DND-41 (cell line): ENCODE results near the gene PROK2.

Experiments used
- ATAC-seq: fragments of 200-7000 bp; cut with Tn5 transposase; 3 replicates; pipeline ENCODE4 v1.9.1; 2021; ENCODE audit warnings: low read depth; ENCODE audit not compliant: insufficient read depth
- DNase-seq: peaks from one replicate; pipeline ENCODE4 v3.0.0-alpha.2; 2020
- H2AFZ ChIP-seq: 2 replicates; pipeline ENCODE4 v1.6.0; 2012; ENCODE audit warnings: low read depth, low read length
- H3K27ac ChIP-seq: 2 replicates; pipeline ENCODE4 v1.5.1; 2012; ENCODE audit warnings: low read length, inconsistent platforms
- H3K27me3 ChIP-seq: fragments of 200-600 bp; sonication (generic); 2 replicates; pipeline ENCODE4 v1.6.0; 2012; ENCODE audit warnings: low read length, mild to moderate bottlenecking, inconsistent platforms; ENCODE audit not compliant: insufficient read depth, poor library complexity
- H3K36me3 ChIP-seq: 2 replicates; pipeline ENCODE4 v1.5.1; 2012; ENCODE audit warnings: low read length, inconsistent platforms; ENCODE audit not compliant: insufficient read depth
- H3K4me1 ChIP-seq: 2 replicates; pipeline ENCODE4 v1.5.1; 2012; ENCODE audit warnings: mild to moderate bottlenecking, low read length; ENCODE audit not compliant: insufficient read depth
- H3K4me2 ChIP-seq: 2 replicates; pipeline ENCODE4 v1.6.0; 2012; ENCODE audit warnings: mild to moderate bottlenecking, moderate library complexity, low read length, inconsistent platforms; ENCODE audit not compliant: insufficient read depth
- H3K4me3 ChIP-seq, 2 experiments: fragments of 200-600 bp in 1 of 2; shearing (Covaris generic) in 1 of 2; 2 replicates each; pipeline ENCODE4 v1.5.1; 2012 to 2016; ENCODE audit warnings: inconsistent platforms in 2 of 2, low read length in 2 of 2, mild to moderate bottlenecking in 2 of 2, low read depth in 1 of 2, moderate library complexity in 1 of 2
- H3K79me2 ChIP-seq: 2 replicates; pipeline ENCODE4 v1.6.0; 2012; ENCODE audit warnings: low read length, inconsistent platforms; ENCODE audit not compliant: insufficient read depth
- H3K9ac ChIP-seq: 2 replicates; pipeline ENCODE4 v1.6.0; 2012; ENCODE audit warnings: low read depth, mild to moderate bottlenecking, inconsistent platforms, low read length, moderate library complexity
- H3K9me3 ChIP-seq: 2 replicates; pipeline ENCODE4 v1.5.1; 2012; ENCODE audit warnings: low read length, moderate library complexity, mild to moderate bottlenecking, inconsistent platforms; ENCODE audit not compliant: insufficient read depth, severe bottlenecking
- H4K20me1 ChIP-seq: 2 replicates; pipeline ENCODE4 v1.6.0; 2012; ENCODE audit warnings: low read length; ENCODE audit not compliant: insufficient read depth
- EZH2 ChIP-seq: IDR thresholded peaks from 3 replicates; pipeline ENCODE4 v1.6.1; 2012; ENCODE audit warnings: borderline replicate concordance, low read depth, mild to moderate bottlenecking, moderate library complexity, low read length, inconsistent platforms; ENCODE audit not compliant: severe bottlenecking
- TF ChIP-seq, protein P1 (sequence below): IDR thresholded peaks from 2 replicates; pipeline ENCODE4 v1.5.1; 2012; ENCODE audit warnings: borderline replicate concordance, low read length, moderate library complexity, mild to moderate bottlenecking; ENCODE audit not compliant: poor library complexity, severe bottlenecking; ENCODE audit errors: extremely low read depth

PROK2 gene

DNA sequence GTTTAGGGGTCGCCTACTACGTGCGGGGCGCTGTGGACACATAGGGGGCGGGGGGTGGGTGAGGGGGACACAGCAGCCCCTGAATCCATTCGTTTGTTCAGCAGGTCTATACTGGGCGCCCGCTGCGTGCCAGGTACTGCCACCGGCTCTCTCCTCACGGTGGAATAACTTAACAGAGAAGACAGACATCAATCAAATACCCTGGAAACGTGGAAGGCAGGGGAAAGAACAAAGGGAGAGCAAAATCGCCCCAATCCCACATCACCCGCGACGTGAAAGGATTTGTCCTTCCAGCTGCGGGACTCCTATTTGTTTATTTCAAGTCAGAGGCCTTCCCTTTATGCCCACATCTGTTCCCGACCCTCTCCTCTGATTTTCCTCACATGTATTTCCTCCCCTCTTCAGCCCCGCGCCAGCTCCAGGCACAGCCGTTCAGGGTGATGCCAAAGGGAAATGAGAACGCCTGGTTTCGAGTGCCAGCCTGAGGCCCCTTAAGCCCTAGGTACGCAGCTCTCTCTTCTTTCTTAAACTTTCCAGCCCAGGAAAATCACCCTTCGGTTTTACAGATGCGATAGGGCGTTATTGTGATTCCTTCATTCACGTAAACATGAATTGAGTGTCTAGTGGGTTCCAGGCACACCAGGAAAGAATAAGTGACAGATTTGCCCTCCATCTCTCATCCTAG, 726 bp upstream of the PROK2 start:
- Histone ChIP-seq H2AFZ (no peak overlapping the region), H3K9ac (no peak overlapping the region), H3K4me2 (no peak overlapping the region), H4K20me1 (no peaks in the 10 kb centered on the region), H3K79me2 (no peaks in the 10 kb centered on the region), H3K4me1 (0 out of 2 replicates have a peak, but pooled peaks cover under 1% of the 10 kb centered on the region), H3K9me3 (no peaks in the 10 kb centered on the region), H3K27ac (no peak overlapping the region), H3K27me3 (no peaks in the 10 kb centered on the region), H3K36me3 (no peaks in the 10 kb centered on the region), H3K4me3 (no peak overlapping the region)
- TF ChIP-seq EZH2 = no peak
- TF ChIP-seq, protein P1, sequence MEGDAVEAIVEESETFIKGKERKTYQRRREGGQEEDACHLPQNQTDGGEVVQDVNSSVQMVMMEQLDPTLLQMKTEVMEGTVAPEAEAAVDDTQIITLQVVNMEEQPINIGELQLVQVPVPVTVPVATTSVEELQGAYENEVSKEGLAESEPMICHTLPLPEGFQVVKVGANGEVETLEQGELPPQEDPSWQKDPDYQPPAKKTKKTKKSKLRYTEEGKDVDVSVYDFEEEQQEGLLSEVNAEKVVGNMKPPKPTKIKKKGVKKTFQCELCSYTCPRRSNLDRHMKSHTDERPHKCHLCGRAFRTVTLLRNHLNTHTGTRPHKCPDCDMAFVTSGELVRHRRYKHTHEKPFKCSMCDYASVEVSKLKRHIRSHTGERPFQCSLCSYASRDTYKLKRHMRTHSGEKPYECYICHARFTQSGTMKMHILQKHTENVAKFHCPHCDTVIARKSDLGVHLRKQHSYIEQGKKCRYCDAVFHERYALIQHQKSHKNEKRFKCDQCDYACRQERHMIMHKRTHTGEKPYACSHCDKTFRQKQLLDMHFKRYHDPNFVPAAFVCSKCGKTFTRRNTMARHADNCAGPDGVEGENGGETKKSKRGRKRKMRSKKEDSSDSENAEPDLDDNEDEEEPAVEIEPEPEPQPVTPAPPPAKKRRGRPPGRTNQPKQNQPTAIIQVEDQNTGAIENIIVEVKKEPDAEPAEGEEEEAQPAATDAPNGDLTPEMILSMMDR = no peak
- ATAC-seq (no peak), DNase-seq (no peak)

DNA sequence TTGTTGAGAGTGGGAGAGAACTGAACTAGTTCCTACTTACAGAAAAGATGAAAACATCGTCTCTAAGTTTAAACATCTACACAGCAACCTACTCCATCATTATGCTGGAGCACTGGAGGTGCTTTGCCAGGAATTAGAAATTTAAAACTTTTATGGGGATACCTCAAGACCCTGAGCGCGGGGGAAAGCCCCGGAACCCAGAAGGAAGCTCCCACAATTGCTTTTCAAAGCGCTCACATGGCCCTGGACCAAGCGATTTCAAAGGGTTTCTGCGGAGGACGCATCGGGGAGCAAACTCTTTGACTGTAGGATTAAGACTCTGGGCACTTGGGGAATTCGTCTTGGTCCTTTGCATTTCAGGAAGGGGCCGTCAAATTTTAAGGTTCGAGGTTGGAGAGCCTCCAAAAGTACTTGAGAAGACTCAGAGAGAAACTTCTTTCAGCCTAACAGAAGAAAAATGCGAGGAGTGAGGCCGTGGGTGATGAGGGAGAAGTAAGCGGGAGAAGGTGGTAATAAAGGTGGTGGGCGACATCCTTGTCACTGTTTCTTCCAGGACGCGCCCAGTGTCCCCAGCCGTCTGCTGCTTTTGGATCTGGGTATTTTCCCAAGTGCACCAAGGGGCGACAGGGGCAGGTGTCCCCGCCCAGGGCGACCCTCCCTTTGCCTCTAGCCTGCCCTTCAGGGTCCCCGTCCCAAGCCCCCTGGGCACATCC, 591 bp downstream of the PROK2 start:
- H3K9me3 ChIP-seq = no peaks in the 10 kb centered on the region
- no peak overlapping the region for H3K9ac ChIP-seq
- H2AFZ ChIP-seq = no peak overlapping the region
- H4K20me1 ChIP-seq = no peaks in the 10 kb centered on the region
- H3K4me1 ChIP-seq = peaks cover 13% of the 10 kb centered on the region
- DNase-seq (no peak), ATAC-seq (no peak)
- TF ChIP-seq EZH2 = no peak
- TF ChIP-seq, protein P1 = no peak
- no peak overlapping the region for H3K4me3 ChIP-seq
- no peaks in the 10 kb centered on the region for H3K79me2 ChIP-seq
- no peak overlapping the region for H3K4me2 ChIP-seq
- no peaks in the 10 kb centered on the region for H3K36me3 ChIP-seq
- H3K27me3 ChIP-seq = no peaks in the 10 kb centered on the region
- H3K27ac ChIP-seq = no peak overlapping the region

DNA sequence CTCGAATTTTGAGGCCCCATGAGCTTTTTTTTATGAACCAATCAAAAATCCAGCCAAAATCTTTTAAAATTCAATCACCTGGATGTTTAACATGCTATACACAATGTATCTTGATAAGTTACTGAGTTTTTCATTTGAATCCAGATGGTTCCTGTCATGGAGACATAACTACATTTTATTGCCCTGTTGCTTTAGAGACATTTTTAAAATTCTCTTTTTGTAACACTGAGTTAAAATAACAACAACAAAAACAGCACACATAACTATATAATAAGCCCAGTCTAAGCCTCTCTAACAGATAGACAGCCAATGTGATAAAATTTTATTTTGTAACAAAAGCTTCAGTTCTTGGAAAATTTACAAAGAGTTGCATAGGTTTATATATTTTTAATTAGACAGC, 1.8 kb downstream of the PROK2 start:
- Histone ChIP-seq H3K27me3 (no peaks in the 10 kb centered on the region), H3K4me2 (no peak overlapping the region), H3K27ac (no peak overlapping the region), H3K4me3 (no peak overlapping the region), H3K4me1 (peaks cover 16% of the 10 kb centered on the region), H4K20me1 (no peaks in the 10 kb centered on the region), H2AFZ (no peak overlapping the region), H3K9ac (no peak overlapping the region), H3K9me3 (no peaks in the 10 kb centered on the region), H3K79me2 (no peaks in the 10 kb centered on the region), H3K36me3 (no peaks in the 10 kb centered on the region)
- TF ChIP-seq, protein P1 = no peak
- no peak for TF ChIP-seq EZH2
- no peak for DNase-seq
- no peak for ATAC-seq
